ENCODE data around the gene PACSIN2.

PACSIN2 gene

GRCh38 chr22:42895541-42895981 is 119.4 kb downstream of the PACSIN2 start:
- H3K36me3 ChIP-seq, result peaks cover 9 to 56% (median 35%) of the 10 kb centered on the region in 11 experiments
- H3K27ac ChIP-seq, result peak overlapping the region; percentile 66 to 88 (median 82)
- no peaks in the 10 kb centered on the region for H3K27me3 ChIP-seq
- peak overlapping the region; percentile 52 to 76 (median 63) for H3K9ac ChIP-seq
- TF ChIP-seq Cebpa-rat (IDR thresholded peaks at IDR 0.05), result no peak
- H4K20me1 ChIP-seq, result peaks cover 0 to 31% (median 13%) of the 10 kb centered on the region in 11 experiments; a peak in 8 of 22 replicates
- peak overlapping the region in 4 of 10 experiments; percentile 10 to 46 (median 18); a peak in 3 of 20 replicates for H3K4me3 ChIP-seq
- H3K4me1 ChIP-seq, result peaks cover 90 to 100% (median 100%) of the 10 kb centered on the region in 10 experiments
- H3K4me2 ChIP-seq, result peak overlapping the region; percentile 79 to 98 (median 88)
- H3K9me3 ChIP-seq (replicated peaks in 1 of 11), result no peaks in the 10 kb centered on the region

DNA sequence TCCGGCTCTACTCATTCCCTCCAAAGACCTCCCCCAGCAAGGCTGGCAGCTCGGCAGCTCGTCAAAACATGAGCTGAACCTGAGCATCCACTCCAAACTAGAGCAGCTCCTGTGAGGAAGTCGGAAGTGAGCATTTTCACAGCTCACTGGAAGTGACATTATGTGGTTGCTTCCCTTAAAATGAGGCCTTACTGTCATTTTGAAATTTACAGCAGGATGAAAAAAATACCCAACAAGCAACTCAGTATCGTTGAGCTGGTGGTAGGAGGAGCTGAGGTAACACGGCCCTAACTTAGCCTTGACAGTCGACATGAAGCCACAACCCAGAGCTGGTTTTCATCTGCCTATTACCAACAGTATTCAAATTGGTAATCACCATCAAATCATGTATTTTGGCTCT is 119.9 kb downstream of the PACSIN2 start:
- TF ChIP-seq Cebpa-rat (IDR thresholded peaks at IDR 0.05), result peak in 1 of 11 experiments; percentile 47; a peak in 1 of 22 replicates
- Histone ChIP-seq H3K4me2 (peak overlapping the region; percentile 79 to 98 (median 88)), H4K20me1 (peaks cover 0 to 26% (median 13%) of the 10 kb centered on the region in 11 experiments; a peak in 8 of 22 replicates), H3K9me3 (replicated peaks in 1 of 11) (no peaks in the 10 kb centered on the region), H3K4me3 (peak overlapping the region in 3 of 10 experiments; percentile 10 to 46 (median 12); a peak in 2 of 20 replicates), H3K36me3 (peaks cover 8 to 56% (median 36%) of the 10 kb centered on the region in 11 experiments), H3K27ac (peak overlapping the region; percentile 66 to 88 (median 82)), H3K9ac (peak overlapping the region in 10 of 11 experiments; percentile 52 to 76 (median 64); a peak in 19 of 22 replicates), H3K27me3 (no peaks in the 10 kb centered on the region), H3K4me1 (peaks cover 91 to 100% (median 100%) of the 10 kb centered on the region in 10 experiments)

GRCh38 chr22:42893371-42894150 is 121.4 kb downstream of the PACSIN2 start:
- TF ChIP-seq Cebpa-rat (IDR thresholded peaks at IDR 0.05), result no peak
- peaks cover 0 to 17% (median 5%) of the 10 kb centered on the region in 11 experiments; a peak in 7 of 22 replicates for H4K20me1 ChIP-seq
- H3K36me3 ChIP-seq, result peaks cover 11 to 49% (median 40%) of the 10 kb centered on the region in 11 experiments
- H3K4me1 ChIP-seq, result peaks cover 98 to 100% (median 100%) of the 10 kb centered on the region in 10 experiments
- H3K9ac ChIP-seq, result peak overlapping the region in 9 of 11 experiments; percentile 6 to 72 (median 40); a peak in 14 of 22 replicates
- H3K4me2 ChIP-seq, result peak overlapping the region; percentile 79 to 98 (median 88)
- H3K9me3 ChIP-seq (replicated peaks in 1 of 11), result no peaks in the 10 kb centered on the region
- peak overlapping the region; percentile 45 to 88 (median 82); a peak in 21 of 22 replicates for H3K27ac ChIP-seq
- H3K4me3 ChIP-seq, result no peak overlapping the region; a peak in 1 of 20 replicates
- no peaks in the 10 kb centered on the region for H3K27me3 ChIP-seq

DNA sequence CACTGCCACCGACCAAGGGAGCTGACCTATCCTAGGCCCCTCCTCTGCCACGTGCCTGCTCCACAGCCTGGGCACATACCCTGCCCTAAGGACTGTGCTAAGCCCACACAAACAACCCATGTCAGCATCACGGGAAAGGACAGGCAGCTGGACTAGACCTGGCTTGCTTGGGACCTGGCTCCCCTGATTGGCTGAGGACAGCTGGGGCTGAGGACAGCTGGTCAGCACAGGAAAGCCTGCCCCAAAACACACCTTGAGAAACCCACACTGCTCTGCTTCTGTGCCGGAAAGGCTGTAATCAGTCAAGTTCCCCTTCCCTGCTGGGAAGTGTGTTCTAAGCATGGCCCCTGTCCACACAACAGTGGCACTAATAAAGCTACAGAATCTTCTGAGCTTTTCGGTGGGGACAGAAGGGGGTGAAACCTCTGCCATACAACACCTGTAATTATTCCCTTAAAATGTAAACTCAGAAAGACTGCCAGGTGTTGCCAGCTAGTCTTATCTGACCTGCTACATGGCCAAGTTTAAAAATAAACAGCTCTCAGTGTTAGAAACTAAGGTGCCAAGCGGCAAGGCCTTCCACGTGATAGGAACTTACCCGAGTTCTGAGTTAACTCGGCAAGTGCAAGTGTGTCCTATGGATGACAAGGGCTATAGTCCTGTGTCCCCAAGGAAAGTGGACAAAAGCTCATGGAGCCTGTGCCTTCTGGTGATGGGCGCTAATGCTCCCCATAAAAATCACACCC is 122.2 kb downstream of the PACSIN2 start:
- Histone ChIP-seq H3K9ac (peak overlapping the region in 10 of 11 experiments; percentile 6 to 66 (median 40); a peak in 17 of 22 replicates), H3K4me2 (peak overlapping the region; percentile 79 to 98 (median 88)), H3K4me3 (no peak overlapping the region; a peak in 1 of 20 replicates), H3K4me1 (peaks cover 94 to 100% (median 99%) of the 10 kb centered on the region in 10 experiments), H3K27me3 (no peaks in the 10 kb centered on the region), H3K36me3 (peaks cover 20 to 56% (median 45%) of the 10 kb centered on the region in 11 experiments), H4K20me1 (peaks cover 0 to 21% (median 10%) of the 10 kb centered on the region in 11 experiments; a peak in 8 of 22 replicates), H3K9me3 (replicated peaks in 1 of 11) (no peaks in the 10 kb centered on the region), H3K27ac (peak overlapping the region; percentile 45 to 88 (median 82))
- no peak for TF ChIP-seq Cebpa-rat (IDR thresholded peaks at IDR 0.05)

DNA sequence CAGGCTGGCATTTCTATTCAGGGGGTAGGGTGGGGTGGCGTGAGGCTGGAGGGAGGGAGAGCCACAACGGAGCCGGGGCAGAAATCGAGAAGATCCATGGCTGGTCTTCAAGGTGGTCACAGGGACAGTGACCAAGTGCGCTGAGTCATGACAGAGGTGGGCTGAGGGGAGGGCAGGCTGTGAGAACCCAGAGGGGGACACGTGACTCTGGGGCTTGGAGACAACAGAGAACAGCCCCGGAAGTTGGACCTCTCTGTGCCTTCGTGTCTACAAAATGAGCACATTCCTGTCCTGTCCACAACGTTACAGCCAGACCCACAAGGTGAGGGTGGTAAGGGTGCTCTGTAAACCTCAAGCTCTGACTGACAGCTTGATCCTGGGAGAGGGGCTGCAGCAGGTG is 122.8 kb downstream of the PACSIN2 start:
- H4K20me1 ChIP-seq, result peaks cover 0 to 24% (median 12%) of the 10 kb centered on the region in 11 experiments; a peak in 8 of 22 replicates
- H3K4me2 ChIP-seq, result peak overlapping the region; percentile 79 to 98 (median 88)
- no peaks in the 10 kb centered on the region for H3K9me3 ChIP-seq (replicated peaks in 1 of 11)
- peak overlapping the region; percentile 45 to 88 (median 82) for H3K27ac ChIP-seq
- H3K27me3 ChIP-seq, result no peaks in the 10 kb centered on the region
- H3K9ac ChIP-seq, result peak overlapping the region in 10 of 11 experiments; percentile 6 to 66 (median 28); a peak in 14 of 22 replicates
- TF ChIP-seq Cebpa-rat (IDR thresholded peaks at IDR 0.05), result no peak
- H3K36me3 ChIP-seq, result peaks cover 25 to 62% (median 51%) of the 10 kb centered on the region in 11 experiments
- H3K4me3 ChIP-seq, result no peak overlapping the region
- peaks cover 88 to 100% (median 99%) of the 10 kb centered on the region in 10 experiments for H3K4me1 ChIP-seq

GRCh38 chr22:42891696-42892095 is 123.3 kb downstream of the PACSIN2 start:
- H4K20me1 ChIP-seq, result peaks cover 0 to 24% (median 17%) of the 10 kb centered on the region in 11 experiments; a peak in 10 of 22 replicates
- H3K4me2 ChIP-seq, result peak overlapping the region in 10 of 11 experiments; percentile 79 to 98 (median 90); a peak in 18 of 22 replicates
- H3K27me3 ChIP-seq, result no peaks in the 10 kb centered on the region
- no peak for TF ChIP-seq Cebpa-rat (IDR thresholded peaks at IDR 0.05)
- peaks cover 88 to 100% (median 99%) of the 10 kb centered on the region in 10 experiments for H3K4me1 ChIP-seq
- H3K9ac ChIP-seq, result peak overlapping the region in 3 of 11 experiments; percentile 6 to 47 (median 20); a peak in 2 of 22 replicates
- H3K4me3 ChIP-seq, result no peak overlapping the region
- peak overlapping the region in 10 of 11 experiments; percentile 77 to 88 (median 82); a peak in 17 of 22 replicates for H3K27ac ChIP-seq
- no peaks in the 10 kb centered on the region for H3K9me3 ChIP-seq (replicated peaks in 1 of 11)
- peaks cover 30 to 67% (median 56%) of the 10 kb centered on the region in 11 experiments for H3K36me3 ChIP-seq

- peak overlapping the region in 10 of 11 experiments; percentile 45 to 88 (median 80); a peak in 17 of 22 replicates for H3K27ac ChIP-seq
- H3K9me3 ChIP-seq (replicated peaks in 1 of 11), result no peaks in the 10 kb centered on the region
- peaks cover 0 to 31% (median 22%) of the 10 kb centered on the region in 11 experiments; a peak in 11 of 22 replicates for H4K20me1 ChIP-seq
- TF ChIP-seq Cebpa-rat (IDR thresholded peaks at IDR 0.05), result no peak
- peaks cover 36 to 74% (median 63%) of the 10 kb centered on the region in 11 experiments for H3K36me3 ChIP-seq
- H3K4me2 ChIP-seq, result peak overlapping the region; percentile 73 to 98 (median 83)
- peaks cover 82 to 98% (median 95%) of the 10 kb centered on the region in 10 experiments for H3K4me1 ChIP-seq
- no peaks in the 10 kb centered on the region for H3K27me3 ChIP-seq
- H3K9ac ChIP-seq, result peak overlapping the region in 7 of 11 experiments; percentile 10 to 71 (median 29); a peak in 6 of 22 replicates
- H3K4me3 ChIP-seq, result no peak overlapping the region; a peak in 1 of 20 replicates
Observed at GRCh38 chr22:42891008-42891407, 123.9 kb downstream of the PACSIN2 start.

GRCh38 chr22:42889304-42889703 is 125.6 kb downstream of the PACSIN2 start:
- H3K27me3 ChIP-seq, result no peaks in the 10 kb centered on the region
- H3K4me3 ChIP-seq, result peak overlapping the region in 4 of 10 experiments; percentile 5 to 38 (median 30); a peak in 5 of 20 replicates
- peak overlapping the region; percentile 32 to 71 (median 67); a peak in 19 of 22 replicates for H3K9ac ChIP-seq
- H3K4me1 ChIP-seq, result peaks cover 65 to 80% (median 78%) of the 10 kb centered on the region in 10 experiments
- H4K20me1 ChIP-seq, result peaks cover 0 to 48% (median 24%) of the 10 kb centered on the region in 11 experiments; a peak in 12 of 22 replicates
- no peak for TF ChIP-seq Cebpa-rat (IDR thresholded peaks at IDR 0.05)
- H3K27ac ChIP-seq, result peak overlapping the region; percentile 64 to 88 (median 79); a peak in 20 of 22 replicates
- peaks cover 53 to 91% (median 80%) of the 10 kb centered on the region in 11 experiments for H3K36me3 ChIP-seq
- peak overlapping the region; percentile 73 to 98 (median 87) for H3K4me2 ChIP-seq
- H3K9me3 ChIP-seq (replicated peaks in 1 of 11), result no peaks in the 10 kb centered on the region
